DND-41 (cell line): ENCODE results near the gene EML3.

Source experiments
- ATAC-seq: fragments of 200-7000 bp; cut with Tn5 transposase; 3 replicates; pipeline ENCODE4 v1.9.1; 2021; ENCODE audit warnings: low read depth; ENCODE audit not compliant: insufficient read depth
- DNase-seq: peaks from one replicate; pipeline ENCODE4 v3.0.0-alpha.2; 2020
- H2AFZ ChIP-seq: 2 replicates; pipeline ENCODE4 v1.6.0; 2012; ENCODE audit warnings: low read depth, low read length
- H3K27ac ChIP-seq: 2 replicates; pipeline ENCODE4 v1.5.1; 2012; ENCODE audit warnings: low read length, inconsistent platforms
- H3K27me3 ChIP-seq: fragments of 200-600 bp; sonication (generic); 2 replicates; pipeline ENCODE4 v1.6.0; 2012; ENCODE audit warnings: low read length, mild to moderate bottlenecking, inconsistent platforms; ENCODE audit not compliant: insufficient read depth, poor library complexity
- H3K36me3 ChIP-seq: 2 replicates; pipeline ENCODE4 v1.5.1; 2012; ENCODE audit warnings: low read length, inconsistent platforms; ENCODE audit not compliant: insufficient read depth
- H3K4me1 ChIP-seq: 2 replicates; pipeline ENCODE4 v1.5.1; 2012; ENCODE audit warnings: mild to moderate bottlenecking, low read length; ENCODE audit not compliant: insufficient read depth
- H3K4me2 ChIP-seq: 2 replicates; pipeline ENCODE4 v1.6.0; 2012; ENCODE audit warnings: mild to moderate bottlenecking, moderate library complexity, low read length, inconsistent platforms; ENCODE audit not compliant: insufficient read depth
- H3K4me3 ChIP-seq, 2 experiments: fragments of 200-600 bp in 1 of 2; shearing (Covaris generic) in 1 of 2; 2 replicates each; pipeline ENCODE4 v1.5.1; 2012 to 2016; ENCODE audit warnings: inconsistent platforms in 2 of 2, low read length in 2 of 2, mild to moderate bottlenecking in 2 of 2, low read depth in 1 of 2, moderate library complexity in 1 of 2
- H3K79me2 ChIP-seq: 2 replicates; pipeline ENCODE4 v1.6.0; 2012; ENCODE audit warnings: low read length, inconsistent platforms; ENCODE audit not compliant: insufficient read depth
- H3K9ac ChIP-seq: 2 replicates; pipeline ENCODE4 v1.6.0; 2012; ENCODE audit warnings: low read depth, mild to moderate bottlenecking, inconsistent platforms, low read length, moderate library complexity
- H3K9me3 ChIP-seq: 2 replicates; pipeline ENCODE4 v1.5.1; 2012; ENCODE audit warnings: low read length, moderate library complexity, mild to moderate bottlenecking, inconsistent platforms; ENCODE audit not compliant: insufficient read depth, severe bottlenecking
- H4K20me1 ChIP-seq: 2 replicates; pipeline ENCODE4 v1.6.0; 2012; ENCODE audit warnings: low read length; ENCODE audit not compliant: insufficient read depth
- CTCF ChIP-seq: IDR thresholded peaks from 2 replicates; pipeline ENCODE4 v1.5.1; 2012; ENCODE audit warnings: borderline replicate concordance, low read length, moderate library complexity, mild to moderate bottlenecking; ENCODE audit not compliant: poor library complexity, severe bottlenecking; ENCODE audit errors: extremely low read depth
- EZH2 ChIP-seq: IDR thresholded peaks from 3 replicates; pipeline ENCODE4 v1.6.1; 2012; ENCODE audit warnings: borderline replicate concordance, low read depth, mild to moderate bottlenecking, moderate library complexity, low read length, inconsistent platforms; ENCODE audit not compliant: severe bottlenecking

Gene EML3

DNA sequence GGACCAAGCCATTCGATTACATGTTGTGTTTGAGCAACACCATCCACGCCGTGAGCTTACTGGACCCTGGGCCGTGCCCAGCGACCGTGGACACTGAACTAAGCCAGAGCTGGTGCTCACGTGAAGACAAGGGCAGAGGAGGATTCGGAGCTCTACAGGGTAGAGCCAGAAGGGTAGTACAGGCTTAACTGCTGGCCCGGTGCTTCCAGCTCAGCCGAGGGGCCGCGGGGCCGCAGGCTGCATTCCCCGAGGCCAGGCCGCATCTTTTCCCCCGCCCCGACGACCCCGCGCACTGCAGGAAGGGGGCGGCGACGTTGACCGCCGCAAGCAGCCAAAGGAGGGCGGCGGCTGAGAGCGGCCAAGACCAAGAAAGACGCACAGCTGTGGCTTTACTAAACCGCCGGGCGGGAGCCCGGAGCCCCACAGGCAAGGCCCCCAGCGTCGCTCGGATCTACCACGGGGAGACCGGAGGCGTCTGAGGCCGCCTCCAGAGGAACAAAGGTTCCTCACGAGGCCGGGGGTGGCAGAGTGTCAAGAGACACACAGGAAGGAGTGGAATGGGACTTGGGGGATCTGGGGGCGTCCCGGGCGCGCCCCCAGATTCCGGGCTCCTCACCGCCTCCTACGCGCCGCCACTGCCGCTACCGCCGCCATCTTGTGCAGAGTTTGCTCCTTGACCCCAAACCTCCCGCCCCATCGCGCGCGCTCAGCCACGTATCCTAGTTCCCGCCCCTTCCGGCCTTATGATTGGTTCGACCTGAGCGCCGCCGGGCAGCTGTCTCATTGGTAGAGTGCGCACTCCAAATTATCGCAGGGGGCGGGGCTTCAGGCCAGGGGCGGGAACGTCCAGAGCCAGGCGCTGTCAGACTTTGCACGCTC lies 33.6 kb upstream of the EML3 start, which contains the start of gene GANAB:
GANAB (minus strand) TSS at position 668 of the 879 bp plus-strand sequence; CDS start at position 654, 14 bp downstream.
- H3K79me2 ChIP-seq = peaks cover 81% of the 10 kb centered on the region
- TF ChIP-seq CTCF = no peak
- TF ChIP-seq EZH2 = no peak

GRCh38 chr11:62645671-62645945 lies 33.0 kb upstream of the EML3 start:
- Histone ChIP-seq H3K4me2 (peak overlapping the region; percentile 85), H3K36me3 (peaks cover 47% of the 10 kb centered on the region), H3K4me3 (peak overlapping the region; percentile 37 to 63; a peak in 3 of 4 replicates), H3K79me2 (peaks cover 82% of the 10 kb centered on the region), H3K27ac (peak overlapping the region; percentile 87), H3K9me3 (no peaks in the 10 kb centered on the region), H2AFZ (peak overlapping the region; percentile 72; the same call in 1 of the 2 replicates), H3K4me1 (peaks cover 36% of the 10 kb centered on the region), H4K20me1 (peaks cover 16% of the 10 kb centered on the region), H3K27me3 (no peaks in the 10 kb centered on the region), H3K9ac (peak overlapping the region; percentile 92)
- TF ChIP-seq EZH2 (no peak), CTCF (no peak)
- ATAC-seq = no peak
- DNase-seq = no peak

More for the DNA sequence above, 33.6 kb upstream of the EML3 start, which contains the start of gene GANAB:
- DNase-seq (peak; percentile 99), ATAC-seq (peak; percentile 96)
- Histone ChIP-seq H3K4me1 (peaks cover 36% of the 10 kb centered on the region), H3K4me2 (peak within 1 kb of the TSS; percentile 85), H3K36me3 (peaks cover 49% of the 10 kb centered on the region), H3K27ac (peak within 1 kb of the TSS; percentile 87), H4K20me1 (peaks cover 16% of the 10 kb centered on the region), H3K9ac (peak within 1 kb of the TSS; percentile 92), H3K27me3 (no peaks in the 10 kb centered on the region), H2AFZ (peak within 1 kb of the TSS; percentile 72), H3K9me3 (no peaks in the 10 kb centered on the region), H3K4me3 (peak within 1 kb of the TSS; percentile 37 to 63; a peak in 3 of 4 replicates)

DNA sequence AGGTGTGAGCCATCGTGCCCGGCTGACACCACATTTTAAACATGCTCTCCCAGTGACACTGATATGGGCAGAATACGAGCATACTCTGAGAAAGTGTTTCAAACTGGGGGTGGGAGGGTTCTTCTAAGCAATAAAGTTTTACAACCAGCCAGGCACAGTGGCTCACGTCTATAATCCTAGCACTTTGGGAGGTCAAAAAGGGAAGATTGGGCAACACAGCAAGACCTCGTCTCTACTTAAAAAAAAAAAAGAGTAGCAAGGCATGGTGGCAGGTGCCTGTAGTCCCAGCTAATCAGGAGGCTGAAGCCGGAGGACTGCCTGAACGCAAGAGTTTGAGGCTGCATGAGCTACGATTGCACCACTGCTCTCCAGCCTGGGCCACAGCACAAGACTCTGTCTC lies 31.6 kb upstream of the EML3 start:
- no peak for ATAC-seq
- Histone ChIP-seq H3K79me2 (peaks cover 84% of the 10 kb centered on the region), H3K27ac (no peak overlapping the region), H2AFZ (no peak overlapping the region), H3K27me3 (no peaks in the 10 kb centered on the region), H3K4me3 (no peak overlapping the region), H3K36me3 (peaks cover 45% of the 10 kb centered on the region), H3K9me3 (no peaks in the 10 kb centered on the region), H4K20me1 (peaks cover 21% of the 10 kb centered on the region), H3K9ac (0 out of 2 replicates have a peak overlapping the region, but pooled peaks have one; percentile 2), H3K4me1 (peaks cover 36% of the 10 kb centered on the region), H3K4me2 (peak overlapping the region; percentile 85; the same call in 1 of the 2 replicates)
- no peak for DNase-seq
- TF ChIP-seq EZH2 (no peak), CTCF (no peak)
